IMR-90 (cell line): Measurements from ENCODE around the gene DUSP6. TPM values are rescaled to one million over a fixed set of nuclear protein-coding genes. Genes with fewer than 3 reads are reported as not detected.

Experiments used
- ATAC-seq: fragments of 200-7000 bp; cut with Tn5 transposase; 2 replicates; pipeline ENCODE4 v1.9.1; 2020; ENCODE audit warnings: low read depth, mild to moderate bottlenecking, moderate library complexity
- BruUV-seq: library from RNA; stranded (reverse); fragments of 400-500 nt; replicated peaks from 2 replicates; lab custom pipeline; 2021; lab: Mats Ljungman, UMichigan
- CTCF ChIA-PET: fragments of 300-600 bp; formaldehyde crosslinking; extraction: SDS; loops from one replicate; lab custom pipeline; 2021; ENCODE audit warnings: antibody characterized with exemption; lab: Yijun Ruan, JAX
- POLR2A ChIA-PET: fragments of 300-600 bp; sonication (Branson Sonifier 250); formaldehyde crosslinking; loops from one replicate; lab custom pipeline; 2022; ENCODE audit warnings: antibody characterized with exemption; ENCODE audit not compliant: unreplicated experiment; lab: Charles Lee
- DNase-seq: peaks from one replicate; pipeline ENCODE4 v3.0.0; 2013
- H2AFZ ChIP-seq: replicated peaks from 2 replicates; pipeline ENCODE3; 2013; ENCODE audit warnings: low read length, mild to moderate bottlenecking; ENCODE audit not compliant: poor library complexity
- H2AK5ac ChIP-seq: 2 replicates; pipeline ENCODE4 v1.6.1; 2013; ENCODE audit warnings: low read depth, low read length, inconsistent platforms
- H2AK9ac ChIP-seq: replicated peaks from 2 replicates; pipeline ENCODE3; 2013; ENCODE audit warnings: mild to moderate bottlenecking, low read depth, low read length, moderate library complexity; ENCODE audit not compliant: poor library complexity
- H2BK120ac ChIP-seq: 2 replicates; pipeline ENCODE4 v1.6.1; 2013; ENCODE audit warnings: low read depth, low read length, inconsistent platforms
- H2BK15ac ChIP-seq: 3 replicates; pipeline ENCODE4 v1.6.1; 2013; ENCODE audit warnings: low read depth, low read length, inconsistent platforms
- H2BK20ac ChIP-seq: 2 replicates; pipeline ENCODE4 v1.6.1; 2013; ENCODE audit warnings: low read depth, mild to moderate bottlenecking, inconsistent platforms, low read length, moderate library complexity
- H2BK5ac ChIP-seq: 2 replicates; pipeline ENCODE4 v1.6.1; 2013; ENCODE audit warnings: mild to moderate bottlenecking, low read depth, low read length, inconsistent platforms; ENCODE audit not compliant: poor library complexity, severe bottlenecking
- H3K14ac ChIP-seq: replicated peaks from 2 replicates; pipeline ENCODE4 v1.6.1; 2013; ENCODE audit warnings: low read depth, low read length, inconsistent platforms
- H3K18ac ChIP-seq: 2 replicates; pipeline ENCODE4 v1.6.1; 2013; ENCODE audit warnings: low read depth, low read length, control low read depth
- H3K23ac ChIP-seq: 2 replicates; pipeline ENCODE4 v1.6.1; 2013; ENCODE audit warnings: low read depth, low read length, inconsistent platforms
- H3K27ac ChIP-seq: 2 replicates; pipeline ENCODE4 v1.5.1; 2013; ENCODE audit warnings: mild to moderate bottlenecking, control low read depth, low read length; ENCODE audit not compliant: insufficient read depth
- H3K27me3 ChIP-seq: 2 replicates; pipeline ENCODE4 v1.6.1; 2013; ENCODE audit warnings: low read length; ENCODE audit not compliant: control insufficient read depth, insufficient read depth
- H3K36me3 ChIP-seq: 2 replicates; pipeline ENCODE4 v1.6.1; 2013; ENCODE audit warnings: low read length, mixed read lengths; ENCODE audit not compliant: control insufficient read depth, insufficient read depth
- H3K4ac ChIP-seq: 2 replicates; pipeline ENCODE4 v1.6.1; 2013; ENCODE audit warnings: low read depth, low read length, inconsistent platforms
- H3K4me1 ChIP-seq: 2 replicates; pipeline ENCODE4 v1.6.1; 2013; ENCODE audit warnings: low read length, mixed read lengths; ENCODE audit not compliant: control insufficient read depth, insufficient read depth
- H3K4me2 ChIP-seq: 2 replicates; pipeline ENCODE4 v1.6.1; 2013; ENCODE audit warnings: low read depth, mild to moderate bottlenecking, control low read depth, low read length, moderate library complexity
- H3K4me3 ChIP-seq: 2 replicates; pipeline ENCODE4 v1.5.1; 2013; ENCODE audit warnings: low read depth, mild to moderate bottlenecking, control low read depth, low read length, moderate library complexity; ENCODE audit not compliant: insufficient read depth
- H3K56ac ChIP-seq: 2 replicates; pipeline ENCODE4 v1.6.1; 2013; ENCODE audit warnings: low read length, inconsistent platforms; ENCODE audit not compliant: insufficient read depth; ENCODE audit errors: extremely low read depth
- H3K79me1 ChIP-seq, 2 experiments: 2 replicates each; pipeline ENCODE4 v1.6.1; 2013; ENCODE audit warnings: low read length in 2 of 2, inconsistent platforms in 1 of 2, low read depth in 1 of 2
- H3K9ac ChIP-seq: 2 replicates; pipeline ENCODE4 v1.6.1; 2013; ENCODE audit warnings: low read depth, low read length, control low read depth
- H3K9me1 ChIP-seq: 2 replicates; pipeline ENCODE4 v1.6.1; 2013; ENCODE audit warnings: low read length, inconsistent platforms; ENCODE audit not compliant: insufficient read depth
- H3K9me3 ChIP-seq: 2 replicates; pipeline ENCODE4 v1.6.1; 2013; ENCODE audit warnings: low read length; ENCODE audit not compliant: control insufficient read depth, insufficient read depth
- H4K20me1 ChIP-seq: 2 replicates; pipeline ENCODE4 v1.6.1; 2013; ENCODE audit warnings: low read length, inconsistent platforms; ENCODE audit not compliant: insufficient read depth
- H4K5ac ChIP-seq: 2 replicates; pipeline ENCODE4 v1.6.1; 2013; ENCODE audit warnings: mild to moderate bottlenecking, low read depth, low read length, control low read depth
- H4K8ac ChIP-seq, 2 experiments: 2 replicates each; pipeline ENCODE4 v1.6.1; 2013; ENCODE audit warnings: low read depth in 2 of 2, low read length in 2 of 2, control low read depth in 1 of 2, inconsistent platforms in 1 of 2
- H4K91ac ChIP-seq: 2 replicates; pipeline ENCODE4 v1.6.1; 2013; ENCODE audit warnings: low read depth, low read length, inconsistent platforms; ENCODE audit not compliant: insufficient read depth
- BHLHE40 ChIP-seq: fragments of 150-350 bp; IDR thresholded peaks from 2 replicates; pipeline ENCODE4 v1.6.1; 2016; ENCODE audit warnings: mild to moderate bottlenecking, low read depth, low read length
- CEBPB ChIP-seq: IDR thresholded peaks from 2 replicates; pipeline ENCODE4 v1.6.1; 2012; ENCODE audit warnings: low read depth, low read length, improper control_type of control experiment
- CHD1 ChIP-seq: IDR thresholded peaks from 2 replicates; pipeline ENCODE4 v1.6.1; 2012; ENCODE audit warnings: low read depth, low read length, improper control_type of control experiment
- ELK1 ChIP-seq: fragments of 150-350 bp; IDR thresholded peaks from 2 replicates; pipeline ENCODE4 v1.6.1; 2016; ENCODE audit warnings: low read depth, mild to moderate bottlenecking, low read length, moderate library complexity, borderline replicate concordance
- FOS ChIP-seq: fragments of 150-350 bp; IDR thresholded peaks from 2 replicates; pipeline ENCODE4 v1.6.1; 2016; ENCODE audit warnings: low read depth, low read length
- MAZ ChIP-seq: IDR thresholded peaks from 2 replicates; pipeline ENCODE4 v1.6.1; 2012; ENCODE audit warnings: low read depth, mild to moderate bottlenecking, low read length, improper control_type of control experiment, moderate library complexity, borderline replicate concordance
- MXI1 ChIP-seq: IDR thresholded peaks from 2 replicates; pipeline ENCODE4 v1.6.1; 2012; ENCODE audit warnings: low read depth, mild to moderate bottlenecking, low read length, moderate library complexity, borderline replicate concordance
- NFE2L2 ChIP-seq: fragments of 150-350 bp; IDR thresholded peaks from 2 replicates; pipeline ENCODE4 v1.6.1; 2016; ENCODE audit warnings: low read depth, mild to moderate bottlenecking, low read length
- RFX5 ChIP-seq: IDR thresholded peaks from 2 replicates; pipeline ENCODE4 v1.8.0; 2012; ENCODE audit warnings: low read depth, mild to moderate bottlenecking, low read length, moderate library complexity
- SMC3 ChIP-seq: fragments of 150-350 bp; IDR thresholded peaks from 2 replicates; pipeline ENCODE4 v1.6.1; 2016; ENCODE audit warnings: low read depth, mild to moderate bottlenecking, antibody characterized with exemption, low read length, moderate library complexity
- USF2 ChIP-seq: fragments of 150-350 bp; IDR thresholded peaks from 2 replicates; pipeline ENCODE4 v1.6.1; 2017; ENCODE audit warnings: mild to moderate bottlenecking, antibody characterized with exemption, low read length, low read depth
- WGBS, 2 experiments: methylation state at CpG; one replicate each; pipeline versions ENCODE4 v1.1.5 to v1.1.7; 2013; ENCODE audit warnings: missing lambda C conversion rate in 2 of 2; ENCODE audit not compliant: insufficient read length in 1 of 2; ENCODE audit errors: extremely low coverage in 2 of 2; 5-methylcytosine and 5-hydroxymethylcytosine counted together
- dilution Hi-C: fragments of 300-500 bp; cut with HindIII; formaldehyde crosslinking; loops from one replicate; pipeline ENCODE4 v1.14.3; 2018; ENCODE audit warnings: low sequenced_read_pairs; ENCODE audit not compliant: unreplicated experiment
- in situ Hi-C: fragments of 300-500 bp; cut with MboI; formaldehyde crosslinking; loops from 3 replicates; pipeline ENCODE4 v1.14.3; 2019; ENCODE audit warnings: low sequenced_read_pairs, inconsistent platforms, mixed read lengths
- intact Hi-C: fragments of 100-400 bp; cut with micrococcal nuclease; formaldehyde crosslinking; loops from 2 replicates; pipeline ENCODE4 v1.10.0; 2022
- polyA plus RNA-seq, 3 experiments: library from polyadenylated mRNA; depleted of rRNA; stranded (reverse); fragments of >200 nt; gene quantifications; 2 replicates each; pipeline ENCODE4 v1.2.3, GENCODE V29; 2012; ENCODE audit warnings: low replicate concordance in 1 of 3
- total RNA-seq: library from RNA; depleted of rRNA; stranded (reverse); fragments of >200 nt; gene quantifications from 2 replicates; pipeline ENCODE4 v1.2.3, GENCODE V29; 2012
- TF ChIP-seq, protein P1 (sequence below): conservative IDR thresholded peaks from 2 replicates; pipeline ENCODE4 v1.5.1; 2012; ENCODE audit warnings: mild to moderate bottlenecking, low read depth, low read length, improper control_type of control experiment

DUSP6 gene
- total and polyA plus RNA-seq, 2 of the 4 experiments (the other 2 are of a cell fraction), result 38.5 to 70.1 TPM

DNA sequence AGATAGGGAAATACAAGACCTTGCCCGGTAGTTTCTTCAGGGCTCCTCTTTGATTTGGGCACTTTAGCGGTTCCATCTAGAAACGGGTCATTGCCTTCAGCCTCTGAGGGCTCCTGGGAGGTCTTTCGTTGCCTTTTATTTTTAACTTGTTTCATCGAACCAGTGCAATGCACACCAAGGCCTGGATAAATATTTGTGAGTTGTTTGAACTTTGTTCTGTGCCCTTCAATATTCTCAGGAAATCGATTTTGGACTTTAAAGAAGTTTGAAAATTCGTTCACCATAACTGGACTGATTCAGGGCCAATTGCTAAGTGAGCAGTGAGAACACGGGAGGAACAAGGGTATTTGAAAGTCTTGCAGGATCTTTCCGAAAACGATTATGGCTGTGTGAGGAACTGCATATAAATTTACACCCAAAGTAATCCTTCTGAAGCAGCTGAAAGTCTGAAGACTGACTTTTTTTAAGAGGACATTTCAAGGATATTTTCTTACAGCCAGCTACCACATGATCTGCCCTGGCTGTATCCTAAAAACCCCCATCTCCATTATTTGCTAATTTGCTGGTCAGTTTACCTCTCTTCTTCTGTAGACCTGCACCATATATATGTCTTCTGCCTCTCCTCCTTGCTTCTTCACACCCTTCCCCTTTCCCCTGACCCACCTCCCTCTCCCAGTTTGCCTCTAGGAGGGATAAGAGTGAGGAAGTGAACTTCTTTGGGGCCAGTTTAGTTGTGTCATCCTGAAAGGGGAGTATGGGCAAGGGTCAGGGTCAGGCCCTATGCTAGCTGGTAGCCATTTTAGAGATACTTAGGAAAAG lies 8.0 kb downstream of the DUSP6 start (continued):
- TF ChIP-seq RFX5, result no peak

DNA sequence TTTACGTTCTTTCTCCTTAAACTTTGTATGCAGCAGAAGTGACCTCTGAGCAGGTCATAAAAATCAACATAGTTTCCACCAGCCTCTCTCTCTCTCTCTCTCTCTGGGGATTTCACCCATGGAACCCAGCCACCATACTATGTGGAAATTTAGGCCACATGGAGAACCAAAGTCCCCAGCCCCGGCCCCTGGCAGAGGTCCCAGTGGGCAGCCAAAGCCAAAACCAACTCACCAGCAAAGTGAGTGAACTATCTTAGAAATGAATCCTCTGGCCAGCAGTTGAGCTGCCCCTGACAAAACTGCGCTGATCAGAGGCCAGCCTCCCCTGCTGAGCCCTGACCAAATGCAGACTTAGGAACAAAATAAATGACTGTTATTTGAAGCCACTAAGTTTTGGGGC lies 9.2 kb downstream of the DUSP6 start:
- H4K5ac ChIP-seq, result no peak overlapping the region
- no peak overlapping the region for H3K9ac ChIP-seq
- no peak overlapping the region for H4K91ac ChIP-seq
- 100% methylated on average over 1 of the region's 3 CpGs; no CpG with 5 or more reads in 1 of the 2 experiments for WGBS, 2 experiments
- BruUV-seq, result no TSS peak
- H3K4me1 ChIP-seq, result peaks cover 3% of the 10 kb centered on the region
- no peak overlapping the region for H2AK5ac ChIP-seq
- in situ Hi-C loops, result loop anchor here (5.0 kb wide), 1 partner anchor 286 kb away; no protein-coding TSS in a partner anchor
- dilution Hi-C loops, result no loop called here
- H4K20me1 ChIP-seq, result peaks cover 3% of the 10 kb centered on the region; the same call in 1 of the 2 replicates
- ATAC-seq (no peak), DNase-seq (no peak)
- H2BK20ac ChIP-seq, result no peak overlapping the region
- H2BK5ac ChIP-seq, result no peak overlapping the region
- H3K9me1 ChIP-seq, result peaks cover 3% of the 10 kb centered on the region; the same call in 1 of the 2 replicates
- ChIA-PET CTCF (no interaction called here), POLR2A (no interaction called here)
- H3K79me1 ChIP-seq, result peaks cover 0 to 21% of the 10 kb centered on the region in 2 experiments; a peak in 3 of 4 replicates
- no peak overlapping the region for H2BK15ac ChIP-seq
- no peak overlapping the region for H3K14ac ChIP-seq
- peaks cover 3% of the 10 kb centered on the region; the same call in 1 of the 2 replicates for H3K36me3 ChIP-seq
- no peak overlapping the region for H3K4me3 ChIP-seq
- no peak overlapping the region for H3K56ac ChIP-seq
- no peaks in the 10 kb centered on the region for H3K27me3 ChIP-seq
- H3K9me3 ChIP-seq, result no peaks in the 10 kb centered on the region
- no peak overlapping the region for H2BK120ac ChIP-seq
- no peak overlapping the region for H4K8ac ChIP-seq
- H3K4me2 ChIP-seq, result no peak overlapping the region
- no peak overlapping the region for H3K23ac ChIP-seq
- intact Hi-C loops, result no loop called here
- H2AFZ ChIP-seq, result no peak overlapping the region
- no peak overlapping the region for H3K27ac ChIP-seq
- H2AK9ac ChIP-seq, result no peak overlapping the region
- no peak overlapping the region for H3K18ac ChIP-seq
- H3K4ac ChIP-seq, result no peak overlapping the region
- no peak for TF ChIP-seq BHLHE40
- TF ChIP-seq, protein P1, sequence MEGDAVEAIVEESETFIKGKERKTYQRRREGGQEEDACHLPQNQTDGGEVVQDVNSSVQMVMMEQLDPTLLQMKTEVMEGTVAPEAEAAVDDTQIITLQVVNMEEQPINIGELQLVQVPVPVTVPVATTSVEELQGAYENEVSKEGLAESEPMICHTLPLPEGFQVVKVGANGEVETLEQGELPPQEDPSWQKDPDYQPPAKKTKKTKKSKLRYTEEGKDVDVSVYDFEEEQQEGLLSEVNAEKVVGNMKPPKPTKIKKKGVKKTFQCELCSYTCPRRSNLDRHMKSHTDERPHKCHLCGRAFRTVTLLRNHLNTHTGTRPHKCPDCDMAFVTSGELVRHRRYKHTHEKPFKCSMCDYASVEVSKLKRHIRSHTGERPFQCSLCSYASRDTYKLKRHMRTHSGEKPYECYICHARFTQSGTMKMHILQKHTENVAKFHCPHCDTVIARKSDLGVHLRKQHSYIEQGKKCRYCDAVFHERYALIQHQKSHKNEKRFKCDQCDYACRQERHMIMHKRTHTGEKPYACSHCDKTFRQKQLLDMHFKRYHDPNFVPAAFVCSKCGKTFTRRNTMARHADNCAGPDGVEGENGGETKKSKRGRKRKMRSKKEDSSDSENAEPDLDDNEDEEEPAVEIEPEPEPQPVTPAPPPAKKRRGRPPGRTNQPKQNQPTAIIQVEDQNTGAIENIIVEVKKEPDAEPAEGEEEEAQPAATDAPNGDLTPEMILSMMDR, result no peak
- TF ChIP-seq CHD1, result no peak
- no peak for TF ChIP-seq MXI1
- no peak for TF ChIP-seq ELK1
- TF ChIP-seq SMC3, result no peak
- TF ChIP-seq NFE2L2, result no peak
- TF ChIP-seq CEBPB, result no peak
- TF ChIP-seq FOS, result no peak
- TF ChIP-seq USF2, result no peak
- no peak for TF ChIP-seq MAZ
